RWPE2 (cell line): ENCODE measurements around the gene ATXN7.

ENCODE experiments used
- ATAC-seq: fragments of 200-7000 bp; cut with Tn5 transposase; 3 replicates; pipeline ENCODE4 v1.9.1; 2021; ENCODE audit warnings: low read depth
- DNase-seq: peaks from one replicate; pipeline ENCODE4 v3.0.0-alpha.2; 2020; ENCODE audit warnings: low spot score
- H3K27ac ChIP-seq: fragments of 450-650 bp; 2 replicates; pipeline ENCODE4 v1.5.1; 2017; ENCODE audit warnings: mild to moderate bottlenecking; ENCODE audit not compliant: poor library complexity, severe bottlenecking
- H3K27me3 ChIP-seq: fragments of 250-450 bp; sonication (Bioruptor Pico); 2 replicates; pipeline ENCODE4 v1.5.1; 2021; ENCODE audit warnings: mild to moderate bottlenecking, moderate library complexity; ENCODE audit not compliant: insufficient read depth, poor library complexity, severe bottlenecking
- H3K36me3 ChIP-seq: fragments of 250-450 bp; sonication (Bioruptor Pico); 2 replicates; pipeline ENCODE4 v1.5.1; 2020; ENCODE audit warnings: low read depth, mild to moderate bottlenecking, moderate library complexity
- H3K4me1 ChIP-seq: fragments of 250-450 bp; sonication (Bioruptor Pico); 2 replicates; pipeline ENCODE4 v1.5.1; 2021; ENCODE audit warnings: mild to moderate bottlenecking, moderate library complexity; ENCODE audit not compliant: insufficient read depth, poor library complexity, severe bottlenecking
- H3K4me3 ChIP-seq: fragments of 250-450 bp; sonication (Bioruptor Pico); 2 replicates; pipeline ENCODE4 v1.5.1; 2021; ENCODE audit warnings: mild to moderate bottlenecking, moderate library complexity; ENCODE audit not compliant: severe bottlenecking
- H3K9me3 ChIP-seq: fragments of 250-450 bp; sonication (Bioruptor Pico); 2 replicates; pipeline ENCODE4 v1.5.1; 2021; ENCODE audit warnings: mild to moderate bottlenecking, moderate library complexity; ENCODE audit not compliant: severe bottlenecking
- CTCF ChIP-seq: fragments of 450-650 bp; IDR thresholded peaks from one replicate; pipeline ENCODE4 v1.5.1; 2017; ENCODE audit warnings: mild to moderate bottlenecking, moderate library complexity; ENCODE audit not compliant: poor library complexity, severe bottlenecking

ATXN7 gene

DNA sequence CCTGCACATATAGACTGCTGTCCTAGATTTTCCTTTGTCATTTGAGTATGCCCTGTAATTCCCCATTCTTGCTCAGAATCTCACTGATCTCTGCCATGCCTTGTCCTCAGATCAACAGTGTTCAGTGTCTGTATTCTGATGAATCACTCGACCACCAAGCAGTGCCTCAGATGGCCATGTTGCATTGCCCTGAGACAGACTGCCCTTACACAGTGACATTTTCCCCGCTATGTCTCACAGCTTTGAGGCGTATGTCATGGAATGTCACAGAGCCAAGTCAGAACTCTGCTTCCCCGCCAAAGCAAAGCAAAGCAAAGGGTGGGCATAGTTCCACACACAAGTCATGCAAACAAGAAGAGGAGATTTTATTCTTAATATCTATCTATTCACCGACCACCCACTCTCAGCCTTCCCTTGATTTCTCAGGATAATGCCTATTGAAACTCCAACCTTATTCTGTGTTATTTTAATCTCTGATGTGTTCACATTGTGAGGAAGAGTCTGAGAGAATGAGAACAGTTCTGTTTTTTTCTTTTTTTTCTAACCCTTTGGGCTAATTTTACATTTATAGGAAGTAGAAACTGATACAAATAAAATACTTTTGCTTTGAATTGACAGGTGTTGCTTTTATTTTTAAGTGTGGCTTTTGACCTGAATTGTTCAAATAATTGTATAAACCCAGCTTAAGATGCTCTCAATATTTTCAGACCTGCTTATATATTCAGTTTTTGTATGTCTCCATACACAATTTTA is 176.5 kb downstream of the ATXN7 start:
- ATAC-seq (no peak), DNase-seq (no peak)
- no peak overlapping the region for H3K4me3 ChIP-seq
- H3K27ac ChIP-seq, result no peak overlapping the region
- no peaks in the 10 kb centered on the region for H3K9me3 ChIP-seq
- TF ChIP-seq CTCF, result no peak
- H3K36me3 ChIP-seq, result no peaks in the 10 kb centered on the region
- H3K4me1 ChIP-seq, result no peaks in the 10 kb centered on the region
- no peaks in the 10 kb centered on the region for H3K27me3 ChIP-seq

DNA sequence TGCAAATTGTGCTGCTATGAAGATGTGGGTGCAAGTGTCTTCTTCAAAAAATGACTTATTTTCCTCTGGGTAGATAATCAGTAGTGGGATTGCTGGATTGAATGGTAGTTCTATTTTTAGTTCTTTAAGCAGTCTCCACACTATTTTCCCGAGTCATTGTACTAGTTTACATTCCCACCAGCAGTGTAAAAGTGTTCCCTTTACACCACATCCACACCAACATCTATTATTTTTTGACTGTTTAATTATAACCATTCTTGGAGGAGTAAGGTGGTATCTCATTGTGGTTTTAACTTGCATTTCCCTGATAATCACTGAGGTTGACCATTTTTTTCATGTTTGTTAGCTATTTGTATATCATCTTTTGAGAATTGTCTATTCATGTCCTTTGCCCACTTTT is 179.3 kb downstream of the ATXN7 start:
- Histone ChIP-seq H3K36me3 (no peaks in the 10 kb centered on the region), H3K9me3 (no peaks in the 10 kb centered on the region), H3K4me1 (no peaks in the 10 kb centered on the region), H3K27ac (no peak overlapping the region), H3K27me3 (no peaks in the 10 kb centered on the region), H3K4me3 (no peak overlapping the region)
- no peak for DNase-seq
- ATAC-seq, result no peak
- no peak for TF ChIP-seq CTCF

DNA sequence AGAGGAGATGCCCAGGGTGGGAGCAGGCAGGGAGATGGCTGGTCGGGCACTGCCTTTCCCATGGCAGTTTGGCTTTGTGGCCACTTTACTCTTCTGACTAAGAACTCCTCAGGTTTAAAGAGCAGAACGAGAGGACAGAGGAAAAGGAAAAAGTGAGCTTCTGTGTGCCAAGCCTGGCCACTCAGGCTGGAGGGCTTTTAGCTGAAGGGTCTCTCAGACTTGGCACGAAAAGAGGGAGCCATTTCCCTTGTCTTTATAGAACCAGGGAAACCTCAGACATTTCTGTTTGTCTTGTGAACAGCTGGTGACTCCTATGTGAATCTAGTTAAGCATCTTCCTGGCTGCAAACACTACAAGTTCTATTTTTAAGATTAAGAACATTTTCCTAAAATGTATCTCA is 182.9 kb downstream of the ATXN7 start:
- Histone ChIP-seq H3K27me3 (no peaks in the 10 kb centered on the region), H3K4me3 (no peak overlapping the region), H3K27ac (no peak overlapping the region), H3K9me3 (no peaks in the 10 kb centered on the region), H3K36me3 (no peaks in the 10 kb centered on the region), H3K4me1 (no peaks in the 10 kb centered on the region)
- DNase-seq (no peak), ATAC-seq (no peak)
- no peak for TF ChIP-seq CTCF

- no peaks in the 10 kb centered on the region for H3K9me3 ChIP-seq
- no peak for DNase-seq
- no peak overlapping the region for H3K4me3 ChIP-seq
- H3K27me3 ChIP-seq, result no peaks in the 10 kb centered on the region
- no peaks in the 10 kb centered on the region for H3K4me1 ChIP-seq
- H3K27ac ChIP-seq, result no peak overlapping the region
- no peak for TF ChIP-seq CTCF
- H3K36me3 ChIP-seq, result no peaks in the 10 kb centered on the region
- ATAC-seq, result no peak
Measured at GRCh38 chr3:64046996-64047594, 183.4 kb downstream of the ATXN7 start.

DNA sequence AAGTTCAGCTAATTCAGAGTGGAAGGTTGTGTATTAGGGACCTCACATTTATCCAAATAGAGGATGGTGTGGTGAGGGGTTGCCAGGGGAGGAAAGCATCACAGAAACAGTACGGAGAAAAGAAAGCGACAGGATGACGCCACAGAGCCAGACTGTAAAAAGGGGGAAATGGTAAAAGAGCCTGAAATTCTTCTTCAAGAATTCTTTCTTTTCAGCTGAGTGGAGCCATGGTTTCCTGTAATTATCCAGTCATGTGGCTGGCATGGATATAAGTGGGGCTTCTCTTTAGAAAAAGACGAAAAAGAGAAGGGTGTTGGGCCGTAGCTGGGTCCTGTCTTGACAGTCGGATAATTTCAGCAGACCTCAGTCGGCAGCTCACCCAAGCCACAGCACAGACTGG is 184.1 kb downstream of the ATXN7 start:
- H3K27me3 ChIP-seq, result no peaks in the 10 kb centered on the region
- H3K4me3 ChIP-seq, result no peak overlapping the region
- no peaks in the 10 kb centered on the region for H3K36me3 ChIP-seq
- no peaks in the 10 kb centered on the region for H3K4me1 ChIP-seq
- DNase-seq (no peak), ATAC-seq (no peak)
- no peak overlapping the region for H3K27ac ChIP-seq
- no peaks in the 10 kb centered on the region for H3K9me3 ChIP-seq
- no peak for TF ChIP-seq CTCF
